Measurements from ENCODE around the gene LBX2.
A peak's percentile ranks its signal among the peaks of the same experiment; 100 is the strongest.

DNA sequence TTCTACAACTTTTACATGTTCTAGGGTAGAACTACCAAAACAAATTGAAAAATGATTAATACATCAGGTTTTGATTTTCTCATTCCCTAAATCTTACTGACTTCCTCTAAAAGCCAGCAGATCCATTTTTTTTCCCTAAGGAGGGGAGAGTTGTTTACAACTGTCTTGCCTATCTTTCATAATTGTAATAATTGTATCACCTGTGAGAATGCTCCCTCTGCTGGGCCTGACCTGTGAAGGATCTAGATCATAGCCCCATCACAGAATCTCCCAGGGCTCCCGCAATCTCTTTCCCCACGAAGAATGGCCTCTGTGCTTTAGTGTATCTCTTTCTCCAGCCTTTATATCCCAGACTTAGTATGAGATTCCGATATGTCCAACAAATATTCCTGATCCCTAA is 45.2 kb upstream of the LBX2 start:
- TF ChIP-seq, protein P1, sequence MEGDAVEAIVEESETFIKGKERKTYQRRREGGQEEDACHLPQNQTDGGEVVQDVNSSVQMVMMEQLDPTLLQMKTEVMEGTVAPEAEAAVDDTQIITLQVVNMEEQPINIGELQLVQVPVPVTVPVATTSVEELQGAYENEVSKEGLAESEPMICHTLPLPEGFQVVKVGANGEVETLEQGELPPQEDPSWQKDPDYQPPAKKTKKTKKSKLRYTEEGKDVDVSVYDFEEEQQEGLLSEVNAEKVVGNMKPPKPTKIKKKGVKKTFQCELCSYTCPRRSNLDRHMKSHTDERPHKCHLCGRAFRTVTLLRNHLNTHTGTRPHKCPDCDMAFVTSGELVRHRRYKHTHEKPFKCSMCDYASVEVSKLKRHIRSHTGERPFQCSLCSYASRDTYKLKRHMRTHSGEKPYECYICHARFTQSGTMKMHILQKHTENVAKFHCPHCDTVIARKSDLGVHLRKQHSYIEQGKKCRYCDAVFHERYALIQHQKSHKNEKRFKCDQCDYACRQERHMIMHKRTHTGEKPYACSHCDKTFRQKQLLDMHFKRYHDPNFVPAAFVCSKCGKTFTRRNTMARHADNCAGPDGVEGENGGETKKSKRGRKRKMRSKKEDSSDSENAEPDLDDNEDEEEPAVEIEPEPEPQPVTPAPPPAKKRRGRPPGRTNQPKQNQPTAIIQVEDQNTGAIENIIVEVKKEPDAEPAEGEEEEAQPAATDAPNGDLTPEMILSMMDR (conservative IDR thresholded peaks at IDR 0.05; ENCODE audit: low read length): peak; percentile 52
- no peak for TF ChIP-seq EZH2phosphoT487 (IDR thresholded peaks at IDR 0.05; ENCODE audit: borderline replicate concordance)
